ENCODE data around the gene CHST3. TPM values are rescaled to one million over a fixed set of nuclear protein-coding genes. Genes with fewer than 3 reads are reported as not detected.

Gene CHST3
- total and polyA plus RNA-seq, 9 of the 15 experiments (the other 6 are each of a cell fraction or from before 2014, with no cell fraction given): 0.01 to 1.3 (median 0.15) TPM

DNA sequence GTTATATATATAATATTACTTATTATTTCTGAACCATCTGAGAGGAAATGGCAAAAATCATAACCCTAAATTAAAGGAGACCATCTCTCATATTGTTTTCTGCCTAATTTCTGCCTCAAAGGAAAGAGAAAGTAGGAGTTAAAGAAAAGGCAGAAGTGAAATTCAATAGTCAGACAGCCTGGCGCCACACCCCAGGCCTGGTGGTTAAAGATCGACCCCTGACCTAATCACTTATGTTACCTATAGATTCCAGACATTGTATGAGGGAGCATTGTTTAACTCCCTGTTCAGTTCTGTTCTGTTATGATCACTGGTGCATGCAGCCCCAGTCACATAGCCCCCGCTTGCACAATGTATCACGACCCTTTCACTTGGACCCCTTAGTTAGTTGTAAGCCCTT is 24.9 kb upstream of the CHST3 start:
- H3K9ac ChIP-seq (ENCODE audit: insufficient read depth in 1 of 2, low read depth in 2 of 2, low read length in 2 of 2): no peak overlapping the region
- ATAC-seq: no peak
- 6% methylated on average over 4 of the region's 4 CpGs for WGBS (ENCODE audit: insufficient coverage, low coverage, missing lambda C conversion rate)
- no peaks in the 10 kb centered on the region for H3K36me3 ChIP-seq (ENCODE audit: control insufficient read depth, insufficient read depth, low read length)
- peaks cover 7 to 21% of the 10 kb centered on the region in 2 experiments for H3K27me3 ChIP-seq (ENCODE audit: control insufficient read depth in 2 of 2, insufficient read depth in 2 of 2, low read length in 2 of 2)
- H3K9me1 ChIP-seq (ENCODE audit: control insufficient read depth, insufficient read depth, low read length): no peaks in the 10 kb centered on the region
- POLR2A ChIA-PET: interaction anchor here (0.7 kb wide), 1 partner anchor 1215 kb away, joined by 4 read pairs; no protein-coding TSS in a partner anchor
- H3K4me3 ChIP-seq: no peak overlapping the region
- peaks cover 6% of the 10 kb centered on the region; the same call in 1 of the 2 replicates for H3K9me3 ChIP-seq (replicated peaks; ENCODE audit: control insufficient read depth, insufficient read depth, low read depth, low read length)
- H3K27ac ChIP-seq (ENCODE audit: extremely low read depth, low read depth, low read length): no peak overlapping the region
- in situ Hi-C loops (cut with MboI): no loop called here
- intact Hi-C loops (cut with micrococcal nuclease): no loop called here
- H3K79me2 ChIP-seq (ENCODE audit: control insufficient read depth, insufficient read depth, low read length): no peaks in the 10 kb centered on the region
- H4K20me1 ChIP-seq (replicated peaks; ENCODE audit: control insufficient read depth, insufficient read depth, low read length): no peaks in the 10 kb centered on the region
- no peak overlapping the region for H2AFZ ChIP-seq (ENCODE audit: low read depth, low read length)
- H3K4me2 ChIP-seq (ENCODE audit: insufficient read depth, low read length): no peak overlapping the region
- BruUV-seq (replicated peaks): no TSS peak
- CTCF ChIA-PET (ENCODE audit: low intra/inter-chr PET ratio): no interaction called here
- no peaks in the 10 kb centered on the region for H3K4me1 ChIP-seq (replicated peaks in 1 of 2; ENCODE audit: control insufficient read depth in 2 of 2, insufficient read depth in 2 of 2, low read length in 2 of 2)
- no peak for FAIRE-seq
- no peak for DNase-seq (ENCODE audit: extremely low read depth in 1 of 4, low spot score in 3 of 4)
- TF ChIP-seq HMG20B (CRISPR knock-in tag; IDR thresholded peaks at IDR 0.05): no peak
- no peak for TF ChIP-seq ZNF707 (CRISPR knock-in tag; conservative IDR thresholded peaks at IDR 0.05)
- TF ChIP-seq, protein P1, sequence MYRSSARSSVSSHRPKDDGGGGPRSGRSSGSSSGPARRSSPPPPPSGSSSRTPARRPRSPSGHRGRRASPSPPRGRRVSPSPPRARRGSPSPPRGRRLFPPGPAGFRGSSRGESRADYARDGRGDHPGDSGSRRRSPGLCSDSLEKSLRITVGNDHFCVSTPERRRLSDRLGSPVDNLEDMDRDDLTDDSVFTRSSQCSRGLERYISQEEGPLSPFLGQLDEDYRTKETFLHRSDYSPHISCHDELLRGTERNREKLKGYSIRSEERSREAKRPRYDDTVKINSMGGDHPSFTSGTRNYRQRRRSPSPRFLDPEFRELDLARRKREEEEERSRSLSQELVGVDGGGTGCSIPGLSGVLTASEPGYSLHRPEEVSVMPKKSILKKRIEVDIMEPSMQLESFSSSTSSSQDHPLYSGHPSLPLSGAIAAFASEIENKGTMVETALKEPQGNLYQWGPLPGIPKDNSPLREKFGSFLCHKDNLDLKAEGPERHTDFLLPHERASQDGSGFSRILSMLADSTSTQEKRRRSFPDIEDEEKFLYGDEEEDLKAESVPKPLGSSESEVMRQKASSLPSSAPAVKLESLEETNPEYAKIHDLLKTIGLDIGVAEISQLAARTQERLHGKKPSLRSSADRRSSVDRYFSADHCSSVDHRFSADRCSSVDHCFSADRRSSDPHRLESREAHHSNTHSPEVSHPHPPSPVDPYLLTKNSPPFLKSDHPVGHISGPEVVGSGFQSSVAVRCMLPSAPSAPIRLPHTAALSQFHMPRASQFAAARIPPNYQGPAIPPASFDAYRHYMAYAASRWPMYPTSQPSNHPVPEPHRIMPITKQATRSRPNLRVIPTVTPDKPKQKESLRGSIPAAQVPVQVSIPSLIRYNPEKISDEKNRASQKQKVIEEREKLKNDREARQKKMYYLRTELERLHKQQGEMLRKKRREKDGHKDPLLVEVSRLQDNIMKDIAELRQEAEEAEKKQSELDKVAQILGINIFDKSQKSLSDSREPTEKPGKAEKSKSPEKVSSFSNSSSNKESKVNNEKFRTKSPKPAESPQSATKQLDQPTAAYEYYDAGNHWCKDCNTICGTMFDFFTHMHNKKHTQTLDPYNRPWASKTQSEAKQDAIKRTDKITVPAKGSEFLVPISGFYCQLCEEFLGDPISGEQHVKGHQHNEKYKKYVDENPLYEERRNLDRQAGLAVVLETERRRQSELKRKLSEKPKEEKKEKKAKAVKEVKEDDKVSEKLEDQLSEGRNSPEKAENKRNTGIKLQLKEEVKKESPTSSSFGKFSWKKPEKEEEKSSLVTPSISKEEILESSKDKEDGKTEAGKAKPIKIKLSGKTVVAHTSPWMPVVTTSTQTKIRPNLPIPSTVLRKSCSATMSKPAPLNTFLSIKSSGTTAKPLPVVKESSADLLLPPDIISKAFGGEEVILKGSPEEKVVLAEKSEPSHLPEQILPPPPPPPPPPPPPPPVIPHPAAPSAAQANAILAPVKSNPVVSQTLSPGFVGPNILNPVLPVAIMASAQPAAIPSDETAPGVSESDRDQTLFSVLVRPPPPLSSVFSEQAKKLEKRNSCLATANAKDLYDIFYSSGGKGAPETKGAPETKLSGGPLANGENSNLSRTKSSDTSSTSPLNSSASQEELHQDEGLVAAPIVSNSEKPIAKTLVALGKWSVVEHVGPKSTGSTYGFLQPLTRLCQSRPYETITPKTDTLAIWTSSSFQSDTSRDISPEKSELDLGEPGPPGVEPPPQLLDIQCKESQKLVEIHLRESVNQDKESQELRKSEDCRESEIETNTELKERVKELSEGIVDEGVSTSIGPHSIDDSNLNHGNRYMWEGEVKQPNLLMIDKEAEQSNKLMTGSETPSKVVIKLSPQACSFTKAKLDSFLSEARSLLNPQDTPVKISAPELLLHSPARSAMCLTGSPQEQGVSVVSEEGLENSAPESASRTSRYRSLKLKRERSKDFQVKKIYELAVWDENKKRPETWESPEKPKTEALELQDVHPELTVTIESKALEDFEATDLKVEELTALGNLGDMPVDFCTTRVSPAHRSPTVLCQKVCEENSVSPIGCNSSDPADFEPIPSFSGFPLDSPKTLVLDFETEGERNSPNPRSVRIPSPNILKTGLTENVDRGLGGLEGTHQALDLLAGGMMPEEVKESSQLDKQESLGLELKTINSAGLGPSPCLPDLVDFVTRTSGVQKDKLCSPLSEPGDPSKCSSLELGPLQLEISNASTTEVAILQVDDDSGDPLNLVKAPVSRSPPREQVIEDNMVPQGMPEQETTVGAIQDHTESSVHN (IDR thresholded peaks at IDR 0.05; ENCODE audit: borderline replicate concordance in 1 of 2, low read depth in 1 of 2): no peak
- TF ChIP-seq CEBPB (tag; IDR thresholded peaks at IDR 0.05): no peak
- no peak for TF ChIP-seq ERF (CRISPR knock-in tag; IDR thresholded peaks at IDR 0.05)
- no peak for TF ChIP-seq RBM34 (IDR thresholded peaks at IDR 0.05; ENCODE audit: borderline replicate concordance, insufficient read depth, low read length)
- no peak for TF ChIP-seq ZNF436 (CRISPR knock-in tag; IDR thresholded peaks at IDR 0.05)
- no peak for TF ChIP-seq CHD1 (IDR thresholded peaks at IDR 0.05; ENCODE audit: low read length)
- no peak for TF ChIP-seq TCF7L2 (IDR thresholded peaks at IDR 0.05; ENCODE audit: low read depth, low read length)
- TF ChIP-seq RHOXF2B (CRISPR knock-in tag; conservative IDR thresholded peaks at IDR 0.05): no peak
- TF ChIP-seq, protein P2, sequence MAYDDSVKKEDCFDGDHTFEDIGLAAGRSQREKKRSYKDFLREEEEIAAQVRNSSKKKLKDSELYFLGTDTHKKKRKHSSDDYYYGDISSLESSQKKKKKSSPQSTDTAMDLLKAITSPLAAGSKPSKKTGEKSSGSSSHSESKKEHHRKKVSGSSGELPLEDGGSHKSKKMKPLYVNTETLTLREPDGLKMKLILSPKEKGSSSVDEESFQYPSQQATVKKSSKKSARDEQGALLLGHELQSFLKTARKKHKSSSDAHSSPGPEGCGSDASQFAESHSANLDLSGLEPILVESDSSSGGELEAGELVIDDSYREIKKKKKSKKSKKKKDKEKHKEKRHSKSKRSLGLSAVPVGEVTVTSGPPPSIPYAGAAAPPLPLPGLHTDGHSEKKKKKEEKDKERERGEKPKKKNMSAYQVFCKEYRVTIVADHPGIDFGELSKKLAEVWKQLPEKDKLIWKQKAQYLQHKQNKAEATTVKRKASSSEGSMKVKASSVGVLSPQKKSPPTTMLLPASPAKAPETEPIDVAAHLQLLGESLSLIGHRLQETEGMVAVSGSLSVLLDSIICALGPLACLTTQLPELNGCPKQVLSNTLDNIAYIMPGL (CRISPR knock-in tag; IDR thresholded peaks at IDR 0.05): no peak
- TF ChIP-seq SP2 (IDR thresholded peaks at IDR 0.05; ENCODE audit: extremely low read depth, low read depth, low read length, poor library complexity, severe bottlenecking): no peak

Data from K562 (cell line).